SK-N-SH (cell line): ENCODE results near the gene FANCG. TPM values are rescaled to one million over a fixed set of nuclear protein-coding genes. Genes with fewer than 3 reads are reported as not detected.

ENCODE experiments used
- CTCF ChIA-PET: fragments of 300-600, 350-600 bp; formaldehyde crosslinking; extraction: SDS; loops from one replicate; lab custom pipeline; 2021; lab: Yijun Ruan, JAX
- POLR2A ChIA-PET: fragments of 350-600 bp; sonication (Branson Sonifier 250); formaldehyde crosslinking; extraction: SDS; loops from one replicate; lab custom pipeline; 2020; ENCODE audit warnings: antibody characterized with exemption, inconsistent platforms; lab: Yijun Ruan, JAX
- DNase-seq: peaks from one replicate; pipeline ENCODE4 v3.0.0; 2012
- H2AFZ ChIP-seq: fragments of 200-600 bp; sonication (generic); 2 replicates; pipeline ENCODE4 v1.8.1; 2016; ENCODE audit warnings: antibody characterized with exemption, mild to moderate bottlenecking, low read depth
- H3F3A ChIP-seq: fragments of 200-600 bp; sonication (generic); replicated peaks from 2 replicates; pipeline ENCODE3; 2016; ENCODE audit warnings: antibody characterized with exemption, mild to moderate bottlenecking; ENCODE audit not compliant: insufficient read depth
- H3K27ac ChIP-seq, 2 experiments: fragments of 200-500 bp in 1 of 2; fragments of 200-600 bp in 1 of 2; sonication (Bioruptor generic) in 1 of 2; sonication (generic), shearing (Covaris generic) in 1 of 2; 2 replicates each; pipeline versions ENCODE4 v1.5.1 to v1.6.1; 2014 to 2016; ENCODE audit warnings: low read depth in 2 of 2, inconsistent platforms in 1 of 2, low read length in 1 of 2, mild to moderate bottlenecking in 1 of 2, mixed read lengths in 1 of 2
- H3K27me3 ChIP-seq: fragments of 200-600 bp; sonication (generic), shearing (Covaris generic); 2 replicates; pipeline ENCODE4 v1.6.1; 2016; ENCODE audit warnings: mixed run types; ENCODE audit not compliant: insufficient read depth
- H3K36me3 ChIP-seq, 2 experiments: fragments of 200-500 bp in 1 of 2; fragments of 200-600 bp in 1 of 2; sonication (Bioruptor generic) in 1 of 2; sonication (generic) in 1 of 2; replicated peaks in 1 of 2; 2 replicates each; pipeline versions ENCODE3 to v1.5.1; 2014 to 2016; ENCODE audit warnings: low read length in 1 of 2, mild to moderate bottlenecking in 1 of 2; ENCODE audit not compliant: insufficient read depth in 2 of 2, control insufficient read depth in 1 of 2
- H3K4me1 ChIP-seq, 2 experiments: fragments of 200-500 bp in 1 of 2; fragments of 200-600 bp in 1 of 2; sonication (Bioruptor generic) in 1 of 2; sonication (generic), shearing (Covaris generic) in 1 of 2; 2 replicates each; pipeline versions ENCODE4 v1.5.1 to v1.6.1; 2014 to 2016; ENCODE audit warnings: low read depth in 1 of 2, low read length in 1 of 2, mixed run types in 1 of 2; ENCODE audit not compliant: insufficient read depth in 2 of 2, control insufficient read depth in 1 of 2
- H3K4me2 ChIP-seq: fragments of 200-600 bp; sonication (generic), shearing (Covaris generic); 2 replicates; pipeline ENCODE4 v1.6.1; 2017; ENCODE audit warnings: mixed run types
- H3K4me3 ChIP-seq, 2 experiments: fragments of 200-500 bp in 1 of 2; fragments of 200-600 bp in 1 of 2; sonication (Bioruptor generic) in 1 of 2; sonication (generic), shearing (Covaris generic) in 1 of 2; 2 replicates each; pipeline versions ENCODE4 v1.5.1 to v1.8.1; 2014 to 2016; ENCODE audit warnings: low read depth in 2 of 2, inconsistent platforms in 1 of 2, low read length in 1 of 2, mild to moderate bottlenecking in 1 of 2, mixed read lengths in 1 of 2, moderate library complexity in 1 of 2
- H3K79me2 ChIP-seq: fragments of 200-600 bp; sonication (generic); 2 replicates; pipeline ENCODE4 v1.8.1; 2017; ENCODE audit warnings: mild to moderate bottlenecking; ENCODE audit not compliant: insufficient read depth
- H3K9ac ChIP-seq: fragments of 200-600 bp; sonication (generic); 2 replicates; pipeline ENCODE4 v1.6.1; 2017; ENCODE audit warnings: mixed run types
- H3K9me2 ChIP-seq: fragments of 200-600 bp; sonication (generic); 2 replicates; pipeline ENCODE4 v1.6.1; 2017; ENCODE audit warnings: mixed run types
- H3K9me3 ChIP-seq: fragments of 200-600 bp; sonication (generic); 2 replicates; pipeline ENCODE4 v1.6.1; 2017; ENCODE audit warnings: mixed run types, mild to moderate bottlenecking, moderate library complexity
- H4K20me1 ChIP-seq: fragments of 200-600 bp; sonication (generic); 2 replicates; pipeline ENCODE4 v1.6.1; 2017; ENCODE audit warnings: mild to moderate bottlenecking, mixed run types; ENCODE audit not compliant: insufficient read depth
- CHD2 ChIP-seq: fragments of 150-350 bp; IDR thresholded peaks from 2 replicates; pipeline ENCODE4 v1.6.1; 2018; ENCODE audit warnings: low read length; ENCODE audit not compliant: partially characterized antibody
- CTCF ChIP-seq: fragments of 200-600 bp; sonication (generic); IDR thresholded peaks from 2 replicates; pipeline ENCODE4 v1.6.1; 2017; ENCODE audit warnings: antibody characterized with exemption, mild to moderate bottlenecking, moderate library complexity
- ELF1 ChIP-seq: IDR thresholded peaks from 2 replicates; pipeline ENCODE4 v1.4.0; 2012
- EZH2phosphoT487 ChIP-seq: fragments of 200-600 bp; sonication (generic); IDR thresholded peaks from 2 replicates; pipeline ENCODE4 v1.6.1; 2017; ENCODE audit warnings: low read depth, mixed run types, mild to moderate bottlenecking, antibody characterized with exemption, moderate library complexity, borderline replicate concordance
- FOXJ3 ChIP-seq: sonication (generic); formaldehyde crosslinking; IDR thresholded peaks from 2 replicates; pipeline ENCODE4 v1.5.1; 2020; ENCODE audit warnings: mild to moderate bottlenecking, missing genetic modification reagents
- GABPA ChIP-seq: IDR thresholded peaks from 2 replicates; pipeline ENCODE4 v1.4.0; 2012; ENCODE audit warnings: low read depth, mild to moderate bottlenecking
- GATA2 ChIP-seq: sonication (generic); formaldehyde crosslinking; IDR thresholded peaks from 2 replicates; pipeline ENCODE4 v1.5.0; 2020; ENCODE audit warnings: mild to moderate bottlenecking, missing genetic modification reagents
- IRF3 ChIP-seq: fragments of 150-350 bp; IDR thresholded peaks from 2 replicates; pipeline ENCODE4 v1.6.1; 2016; ENCODE audit warnings: mild to moderate bottlenecking, low read depth, low read length
- JUND ChIP-seq: IDR thresholded peaks from 2 replicates; pipeline ENCODE4 v1.4.0; 2012
- MAX ChIP-seq: IDR thresholded peaks from 2 replicates; pipeline ENCODE4 v1.4.0; 2012; ENCODE audit warnings: low read depth
- MXI1 ChIP-seq: IDR thresholded peaks from 2 replicates; pipeline ENCODE4 v1.6.1; 2012; ENCODE audit warnings: mild to moderate bottlenecking, low read depth, low read length, improper control_type of control experiment
- NFIC ChIP-seq: IDR thresholded peaks from 2 replicates; pipeline ENCODE4 v1.4.0; 2012; ENCODE audit warnings: borderline replicate concordance
- POLR2AphosphoS5 ChIP-seq: IDR thresholded peaks from 2 replicates; pipeline ENCODE4 v1.6.1; 2012; ENCODE audit warnings: low read depth, low read length
- RAD21 ChIP-seq: IDR thresholded peaks from 2 replicates; pipeline ENCODE4 v1.6.1; 2012; ENCODE audit warnings: mild to moderate bottlenecking, low read length
- RXRA ChIP-seq: IDR thresholded peaks from 2 replicates; pipeline ENCODE4 v1.4.0; 2012; ENCODE audit warnings: low read depth, mild to moderate bottlenecking, borderline replicate concordance
- SIN3A ChIP-seq: IDR thresholded peaks from 2 replicates; pipeline ENCODE4 v1.6.1; 2012; ENCODE audit warnings: low read depth, mild to moderate bottlenecking, low read length, moderate library complexity, borderline replicate concordance
- SMC3 ChIP-seq: IDR thresholded peaks from 2 replicates; pipeline ENCODE4 v1.6.1; 2012; ENCODE audit warnings: low read depth, low read length, improper control_type of control experiment
- TEAD4 ChIP-seq: IDR thresholded peaks from 2 replicates; pipeline ENCODE4 v1.4.0; 2012; ENCODE audit warnings: mild to moderate bottlenecking, borderline replicate concordance; ENCODE audit not compliant: insufficient read depth
- USF1 ChIP-seq: IDR thresholded peaks from 2 replicates; pipeline ENCODE4 v1.4.0; 2012; ENCODE audit warnings: low read depth, borderline replicate concordance
- USF2 ChIP-seq: fragments of 150-350 bp; IDR thresholded peaks from 2 replicates; pipeline ENCODE4 v1.6.1; 2017; ENCODE audit warnings: antibody characterized with exemption, low read length, low read depth, borderline replicate concordance
- YY1 ChIP-seq: IDR thresholded peaks from 2 replicates; pipeline ENCODE4 v1.4.0; 2012; ENCODE audit warnings: low read depth, mild to moderate bottlenecking
- ZBTB33 ChIP-seq: IDR thresholded peaks from 2 replicates; pipeline ENCODE4 v1.4.0; 2012; ENCODE audit warnings: low read depth, borderline replicate concordance
- WGBS: methylation state at CpG from one replicate; pipeline ENCODE4 v1.1.6; 2017; ENCODE audit warnings: low lambda C conversion rate; 5-methylcytosine and 5-hydroxymethylcytosine counted together
- polyA plus RNA-seq, 3 experiments: library from polyadenylated mRNA; depleted of rRNA; stranded (reverse); fragments of >200 nt; gene quantifications; 2 replicates each; pipeline ENCODE4 v1.2.3, GENCODE V29; 2012

The FANCG gene
- polyA plus RNA-seq, 1 of the 3 experiments (the other 2 are of a cell fraction): 25.6 TPM

GRCh38 chr9:35029241-35029640 is 50.5 kb downstream of the FANCG start:
- no peak for DNase-seq
- peaks cover 0 to 17% of the 10 kb centered on the region in 2 experiments for H3K36me3 ChIP-seq
- 62% methylated on average over 4 of the region's 4 CpGs for WGBS
- H3K9ac ChIP-seq: no peak overlapping the region
- no peak overlapping the region for H2AFZ ChIP-seq
- H4K20me1 ChIP-seq: no peaks in the 10 kb centered on the region
- H3K4me3 ChIP-seq: no peak overlapping the region
- H3K9me3 ChIP-seq: no peaks in the 10 kb centered on the region
- H3K27ac ChIP-seq: no peak overlapping the region
- ChIA-PET CTCF (interaction anchor here (0.6 to 2.2 kb wide), 2 partner anchors 22 to 130 kb away, joined by 3 to 6 read pairs; no protein-coding TSS in a partner anchor), POLR2A (no interaction called here)
- peaks cover 0 to 6% of the 10 kb centered on the region in 2 experiments; a peak in 1 of 4 replicates for H3K4me1 ChIP-seq
- no peaks in the 10 kb centered on the region for H3K79me2 ChIP-seq
- H3K4me2 ChIP-seq: no peak overlapping the region
- H3K27me3 ChIP-seq: no peaks in the 10 kb centered on the region
- no peak for TF ChIP-seq EZH2phosphoT487
- TF ChIP-seq USF2: no peak
- TF ChIP-seq MXI1: no peak
- TF ChIP-seq ELF1: no peak
- no peak for TF ChIP-seq YY1
- TF ChIP-seq ZBTB33: no peak
- TF ChIP-seq SMC3: no peak
- TF ChIP-seq MAX: no peak
- TF ChIP-seq GABPA: no peak
- no peak for TF ChIP-seq SIN3A
- no peak for TF ChIP-seq GATA2 (CRISPR knock-in tag)
- no peaks in the 10 kb centered on the region for H3K9me2 ChIP-seq
- no peaks in the 10 kb centered on the region for H3F3A ChIP-seq

- no peak for DNase-seq
- CTCF ChIA-PET: interaction anchor here (1.2 to 2.3 kb wide), 3 partner anchors 23 to 129 kb away, joined by 4 to 11 read pairs (median 10); no protein-coding TSS in a partner anchor
- Histone ChIP-seq H3K9ac (no peak overlapping the region), H3K79me2 (no peaks in the 10 kb centered on the region), H3K9me2 (no peaks in the 10 kb centered on the region), H3K4me1 (peaks cover 0 to 6% of the 10 kb centered on the region in 2 experiments; a peak in 1 of 4 replicates), H3K27me3 (no peaks in the 10 kb centered on the region), H3K27ac (no peak overlapping the region), H3K4me3 (no peak overlapping the region), H3F3A (no peaks in the 10 kb centered on the region), H3K9me3 (no peaks in the 10 kb centered on the region), H4K20me1 (no peaks in the 10 kb centered on the region), H2AFZ (no peak overlapping the region), H3K36me3 (peaks cover 0 to 17% of the 10 kb centered on the region in 2 experiments), H3K4me2 (no peak overlapping the region)
- POLR2A ChIA-PET: no interaction called here
- TF ChIP-seq GABPA: no peak
- no peak for TF ChIP-seq TEAD4
- TF ChIP-seq NFIC: no peak
- no peak for TF ChIP-seq RAD21
- no peak for TF ChIP-seq IRF3
- no peak for TF ChIP-seq MXI1
- TF ChIP-seq GATA2 (CRISPR knock-in tag): no peak
- TF ChIP-seq POLR2AphosphoS5: no peak
- TF ChIP-seq EZH2phosphoT487: no peak
- TF ChIP-seq JUND: no peak
- no peak for TF ChIP-seq ELF1
- TF ChIP-seq CHD2: no peak
- TF ChIP-seq FOXJ3 (CRISPR knock-in tag): no peak
- no peak for TF ChIP-seq RXRA
- no peak for TF ChIP-seq USF1
- no peak for TF ChIP-seq CTCF
These were observed 51.4 kb downstream of the FANCG start for GRCh38 chr9:35028341-35028740.
